Activated CD4-positive, alpha-beta T cell treated with anti-CD3 and anti-CD28 coated beads, Interleukin-2, amount 50 U/mL, for 48 hours (primary cell): Measurements from ENCODE around the gene SLC38A5.
"Not testable (repeated sequence)": the region's sequence is repeated elsewhere in the genome, so short reads cannot be mapped to it uniquely, and the experiment has no call there.

Experiments used
- DNase-seq, 2 experiments: peaks; one replicate each; pipeline ENCODE4 v3.0.0-alpha.2; 2020

The SLC38A5 gene

DNA sequence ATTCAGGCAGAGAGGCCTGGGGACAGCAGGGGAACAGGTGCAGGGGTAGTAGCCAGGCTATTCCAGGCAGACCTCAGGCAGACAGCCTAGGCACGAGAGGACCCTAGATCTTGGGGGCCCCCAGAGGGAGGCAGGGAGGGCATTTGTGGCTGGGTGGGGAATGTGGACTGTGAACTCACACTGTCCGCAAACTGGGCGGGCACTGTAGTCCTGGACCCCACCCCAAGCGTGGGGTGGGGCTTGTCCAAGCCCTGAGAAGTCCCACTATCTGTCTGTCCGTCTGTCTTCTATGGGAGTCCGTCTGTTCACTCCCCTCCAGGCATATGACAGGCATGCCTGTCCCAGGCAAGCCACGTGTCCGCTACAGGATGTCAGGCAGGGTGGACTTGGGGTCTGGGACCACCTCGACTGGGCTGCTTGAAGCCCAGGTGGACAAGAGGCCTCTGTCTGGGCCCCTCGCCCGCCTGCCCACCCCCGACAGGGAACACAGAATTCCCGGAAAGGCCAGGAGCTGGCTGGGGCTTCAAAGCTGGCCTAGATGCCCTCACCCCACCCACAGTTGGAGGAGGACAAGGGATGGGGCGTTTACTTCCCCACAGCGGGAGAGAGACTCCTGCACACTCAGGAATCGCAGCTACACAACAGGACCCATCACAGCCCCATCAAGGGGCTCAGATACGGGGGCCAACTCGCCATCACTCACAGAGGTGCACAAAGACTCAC, at the start of gene SLC38A5:
Gene SLC38A5, minus strand, starts transcription at position 151 of the 723 bp plus-strand sequence. CDS start 2,336 bp downstream, outside the sequence.
- no peak for DNase-seq

DNA sequence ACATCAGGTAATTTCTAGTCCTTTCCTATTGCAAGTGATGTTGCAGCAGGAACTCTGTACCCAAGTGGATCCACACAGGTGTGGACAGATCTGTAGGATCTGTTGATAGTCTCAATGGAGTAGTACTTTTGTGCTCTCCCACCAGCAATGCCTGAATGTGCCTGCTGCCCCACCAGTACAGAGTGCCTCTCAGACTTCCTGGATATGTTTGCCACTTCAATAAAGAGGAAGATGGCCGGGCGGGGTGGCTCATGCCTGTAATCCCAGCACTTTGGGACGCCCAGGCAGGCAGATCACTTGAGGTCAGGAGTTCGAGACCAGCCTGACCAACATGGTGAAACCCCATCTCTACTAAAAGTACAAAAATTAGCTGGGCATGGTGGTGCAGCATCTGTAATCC, 49.4 kb upstream of the SLC38A5 start:
- DNase-seq, result not testable (repeated sequence)

GRCh38 chrX:48516987-48517386, 46.9 kb upstream of the SLC38A5 start:
- DNase-seq, result no peak

- no peak for DNase-seq
These were observed 46.2 kb upstream of the SLC38A5 start for GRCh38 chrX:48516285-48516684.

DNA sequence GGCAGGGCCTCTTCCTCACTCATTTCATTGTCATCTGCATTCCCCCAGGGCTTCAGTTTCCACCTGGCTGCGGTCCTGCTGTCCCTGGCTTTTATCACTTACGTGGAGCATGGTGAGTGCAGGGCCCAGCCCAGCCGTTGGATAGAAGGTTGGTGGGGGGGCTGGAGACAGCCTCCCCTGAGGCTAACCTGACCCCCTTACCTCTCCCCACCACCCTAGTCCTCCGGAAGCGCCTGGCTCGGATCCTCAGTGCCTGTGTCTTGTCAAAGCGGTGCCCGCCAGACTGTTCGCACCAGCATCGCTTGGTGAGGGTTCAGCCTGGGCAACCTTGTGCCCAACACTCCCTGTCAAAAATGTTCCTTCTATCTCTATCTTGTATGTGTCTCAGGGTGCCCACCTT, 45.8 kb upstream of the SLC38A5 start:
- no peak for DNase-seq

DNA sequence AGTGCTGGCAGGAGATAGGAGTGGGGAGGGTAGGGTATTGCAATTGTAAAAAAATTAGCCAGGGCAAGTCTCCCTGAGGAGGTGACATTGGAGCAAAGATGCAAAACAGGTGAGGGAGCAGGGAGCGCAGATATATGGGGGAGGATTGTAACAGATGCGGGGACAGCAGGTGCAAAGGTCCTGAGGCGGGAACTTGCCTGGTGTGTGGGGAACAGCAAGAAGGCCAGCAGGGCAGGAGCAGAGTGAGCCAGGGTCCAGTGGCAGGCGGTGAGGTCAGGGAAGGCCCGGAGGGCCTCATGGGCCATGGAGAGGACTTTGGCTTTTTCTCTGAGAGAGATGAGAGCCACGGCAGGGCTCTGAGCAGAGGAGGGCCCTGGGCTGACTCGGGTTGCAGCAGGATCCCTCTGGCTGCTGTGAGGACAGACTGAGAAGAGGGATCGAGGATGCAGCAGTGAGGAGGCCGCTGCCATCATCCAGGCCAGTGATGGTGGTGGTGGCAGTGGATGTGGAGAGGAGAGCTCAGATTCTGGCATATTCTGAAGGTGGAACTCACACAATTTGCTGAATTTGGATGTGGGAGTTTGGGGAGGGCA, 44.9 kb upstream of the SLC38A5 start:
- DNase-seq, result no peak

GRCh38 chrX:48514126-48514806, 44.2 kb upstream of the SLC38A5 start:
- DNase-seq, result no peak

DNA sequence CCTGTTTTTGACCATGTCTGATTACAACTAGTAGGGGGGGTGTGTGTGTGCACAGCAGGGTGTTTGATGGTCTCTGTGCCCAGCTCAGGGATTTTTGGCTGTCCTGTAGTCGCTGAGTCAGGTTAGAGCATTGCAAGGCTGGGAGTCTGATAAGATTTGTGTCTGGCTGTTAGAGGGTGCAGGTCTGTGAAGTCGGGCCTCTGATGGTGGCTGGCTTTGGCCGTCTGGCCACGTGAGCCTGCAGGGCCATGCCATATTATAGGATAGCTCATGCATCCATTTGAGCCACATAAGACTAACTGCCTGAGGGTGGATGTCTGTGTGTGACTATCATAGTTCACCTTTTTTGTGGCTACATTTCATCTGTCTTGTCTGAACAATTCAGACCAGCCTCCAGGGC, 43.6 kb upstream of the SLC38A5 start:
- no peak for DNase-seq

- no peak for DNase-seq
These were observed 42.4 kb upstream of the SLC38A5 start for GRCh38 chrX:48512371-48512935.

DNA sequence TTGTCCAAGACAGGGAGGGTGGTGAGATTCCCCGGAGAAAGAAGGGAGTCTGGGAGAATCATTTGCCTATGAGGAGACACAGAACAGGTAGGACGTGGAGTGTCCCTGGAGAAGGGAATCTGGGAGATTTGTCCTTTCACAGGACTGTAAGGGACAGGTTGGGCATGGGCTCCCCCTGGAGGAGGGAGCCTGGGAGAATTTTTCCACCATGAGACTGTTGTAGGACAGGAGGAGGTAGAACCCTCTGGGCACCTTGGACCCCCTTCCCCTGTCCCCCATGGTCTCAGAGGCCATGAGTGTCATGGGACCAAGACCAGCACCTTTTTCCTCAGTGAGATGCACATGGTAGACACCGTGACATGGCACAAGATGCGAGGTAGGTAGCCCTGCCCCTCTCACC, 41.5 kb upstream of the SLC38A5 start:
- no peak for DNase-seq

DNA sequence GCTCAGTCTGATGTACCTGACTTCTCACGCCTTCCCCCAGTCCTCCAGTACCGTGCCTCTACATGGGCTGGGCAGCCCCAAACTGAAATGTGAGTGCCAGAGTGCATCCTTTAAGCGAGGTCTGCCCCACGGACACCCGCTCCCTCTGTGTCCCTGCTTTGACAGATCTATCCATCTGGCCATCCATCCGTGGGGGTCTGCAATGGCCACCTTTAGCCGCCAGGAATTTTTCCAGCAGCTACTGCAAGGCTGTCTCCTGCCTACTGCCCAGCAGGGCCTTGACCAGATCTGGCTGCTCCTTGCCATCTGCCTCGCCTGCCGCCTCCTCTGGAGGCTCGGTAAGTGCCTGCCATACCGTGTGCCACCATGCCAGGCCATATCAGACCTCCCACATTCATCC, 39.6 kb upstream of the SLC38A5 start:
- no peak for DNase-seq

- DNase-seq, result no peak
These were observed 39.2 kb upstream of the SLC38A5 start for GRCh38 chrX:48509245-48509590.

DNA sequence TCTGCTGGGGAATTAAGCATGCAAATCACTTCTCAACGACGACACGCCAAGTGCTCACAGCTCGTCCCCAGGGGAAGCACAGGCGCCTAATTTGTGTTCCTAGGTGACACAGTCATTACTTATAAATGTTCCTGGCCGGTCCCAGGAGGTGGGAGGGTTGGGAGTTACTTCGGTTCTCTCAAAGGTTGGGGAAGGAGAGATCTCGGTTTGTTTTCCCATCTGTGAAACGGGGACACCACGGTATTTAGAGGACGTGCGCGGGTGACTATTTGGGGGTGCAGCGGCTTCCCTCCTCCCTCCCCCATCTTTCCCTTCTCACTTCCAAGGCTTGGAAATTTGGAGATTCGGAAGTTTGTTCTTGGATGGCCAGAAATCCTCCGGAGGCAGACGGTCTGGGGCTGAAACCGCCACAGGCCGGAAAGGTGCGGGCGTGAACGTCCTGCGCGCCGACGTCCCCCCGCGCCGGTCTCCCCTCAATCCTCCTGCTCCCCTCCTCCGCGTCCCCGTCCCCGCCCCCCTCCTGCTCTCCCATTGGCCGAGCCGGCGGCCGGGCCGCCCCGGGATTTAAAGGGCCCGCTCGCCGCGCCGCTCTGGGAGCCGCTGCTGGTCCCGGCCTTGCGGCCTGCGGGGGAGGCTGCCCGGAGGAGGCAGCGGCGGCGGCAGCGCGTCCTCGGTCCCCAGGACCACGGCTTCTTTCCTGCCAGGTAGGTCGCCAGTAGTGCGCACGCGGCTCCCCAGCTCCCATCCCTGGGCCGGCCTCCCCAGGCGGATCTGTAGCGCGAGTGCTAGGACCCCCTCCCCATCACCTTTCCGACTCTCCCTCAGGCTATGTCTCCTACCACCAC, 38.6 kb upstream of the SLC38A5 start, which contains the start of gene PORCN:
Gene PORCN, plus strand, starts transcription at position 593 of the 845 bp plus-strand sequence. CDS start 829 bp downstream, outside the sequence.
- DNase-seq, result peak; percentile 80 to 84

DNA sequence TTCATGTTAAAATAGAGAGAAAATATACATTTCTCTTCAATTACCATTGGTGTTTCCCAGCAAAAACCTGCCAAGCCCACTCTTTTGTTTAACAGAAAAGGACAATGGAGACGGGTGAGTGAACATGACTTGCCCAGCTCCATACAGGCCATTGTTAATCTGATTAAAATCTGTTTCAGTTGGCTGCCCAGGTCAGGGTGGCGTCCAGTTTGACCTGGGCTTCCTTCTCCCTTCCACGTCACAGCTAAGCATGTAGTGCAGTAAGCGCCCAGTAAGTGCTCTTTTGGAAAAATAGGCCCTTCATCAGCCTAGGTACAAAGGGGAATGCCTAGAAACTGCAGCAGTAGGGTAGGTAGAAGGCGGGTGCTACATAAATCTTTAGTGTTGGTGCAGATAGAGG, 37.2 kb upstream of the SLC38A5 start:
- DNase-seq, result no peak

GRCh38 chrX:48505481-48505880, 35.4 kb upstream of the SLC38A5 start:
- no peak for DNase-seq

DNA sequence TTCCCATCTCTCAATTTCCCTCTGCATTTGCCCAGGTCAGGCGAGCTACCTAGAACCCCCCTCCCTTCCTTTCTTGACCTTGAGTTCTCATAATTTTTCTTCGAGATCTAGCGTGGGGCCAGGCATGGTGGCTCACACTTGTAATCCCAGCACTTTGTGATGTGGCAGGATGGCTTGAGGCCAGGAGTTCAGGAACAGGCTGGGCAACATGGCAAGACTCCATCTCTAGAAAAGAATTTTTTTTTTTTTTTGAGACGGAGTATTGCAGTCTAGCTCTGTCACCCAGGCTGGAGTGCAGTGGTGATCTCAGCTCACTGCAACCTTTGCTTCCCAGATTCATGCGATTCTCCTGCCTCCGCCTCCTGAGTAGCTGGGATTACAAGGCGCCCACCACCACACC, 34.2 kb upstream of the SLC38A5 start:
- no peak for DNase-seq

- no peak for DNase-seq
These were observed 28.3 kb upstream of the SLC38A5 start for GRCh38 chrX:48498374-48498809.

- DNase-seq, result no peak
These were observed 27.8 kb upstream of the SLC38A5 start for GRCh38 chrX:48497871-48498270.

- DNase-seq, result no peak
These were observed 26.6 kb upstream of the SLC38A5 start for GRCh38 chrX:48496660-48497059.

DNA sequence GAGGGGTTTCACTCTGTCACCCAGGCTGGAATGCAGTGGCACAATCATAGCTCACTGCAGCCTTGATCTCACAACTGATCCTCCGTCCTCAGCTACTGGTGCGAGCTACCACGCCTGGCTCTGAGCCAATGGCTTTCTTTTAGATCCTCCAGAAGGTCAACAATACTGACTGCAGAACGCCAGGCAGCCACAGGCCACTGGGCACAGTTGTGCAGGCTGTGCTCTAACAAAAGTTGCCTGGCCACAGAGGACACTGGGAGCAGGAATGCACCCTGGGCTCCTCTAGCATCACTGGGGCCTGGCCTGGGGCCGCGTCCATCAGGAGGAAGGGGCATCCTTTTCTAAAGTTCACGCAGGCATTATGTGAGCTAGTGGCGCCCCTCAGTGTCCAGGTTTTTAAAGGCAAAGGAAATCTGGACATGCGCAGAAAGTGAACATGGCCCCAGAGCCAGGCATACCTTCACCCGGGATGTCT, 23.9 kb upstream of the SLC38A5 start:
- peak; percentile 21 to 29 for DNase-seq

- DNase-seq, result no peak
These were observed 22.3 kb upstream of the SLC38A5 start for GRCh38 chrX:48492293-48492910.

DNA sequence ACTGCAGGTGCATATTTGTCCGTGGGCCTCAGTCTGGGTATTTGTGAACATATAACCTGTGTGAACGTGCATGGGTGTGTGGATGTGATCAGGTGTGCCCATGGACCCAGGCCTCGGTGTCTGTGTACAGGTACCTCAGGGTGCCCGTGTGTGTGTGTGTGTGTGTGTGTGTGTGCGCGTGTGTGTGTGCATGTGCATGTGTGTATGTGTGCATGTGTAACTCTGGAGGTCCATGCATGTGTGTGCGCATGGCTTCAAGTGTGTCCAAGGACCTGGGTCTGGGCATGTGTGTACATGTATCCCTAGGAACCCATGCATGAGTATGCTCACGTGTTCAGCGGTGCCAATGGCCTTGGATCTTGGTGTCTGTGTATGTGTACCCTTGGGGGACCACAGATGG, 21.7 kb upstream of the SLC38A5 start:
- no peak for DNase-seq
